ENCODE data around the gene CDK15.

Gene CDK15

GRCh38 chr2:201915446-201915845, 109.1 kb downstream of the CDK15 start:
- DNase-seq: peak in 2 of 3 donors; percentile 12 to 34

GRCh38 chr2:201916565-201916964, 110.2 kb downstream of the CDK15 start:
- no peak for DNase-seq

- no peak for DNase-seq
These were observed 112.4 kb downstream of the CDK15 start for GRCh38 chr2:201918616-201919307.

- DNase-seq: no peak
These were observed 112.9 kb downstream of the CDK15 start for GRCh38 chr2:201919308-201919634.

- no peak for DNase-seq
These were observed 117.3 kb downstream of the CDK15 start for GRCh38 chr2:201923436-201924328.

GRCh38 chr2:201924453-201924852, 118.1 kb downstream of the CDK15 start:
- DNase-seq: no peak

GRCh38 chr2:201925056-201925455, 118.7 kb downstream of the CDK15 start:
- DNase-seq: no peak

GRCh38 chr2:201926067-201926466, 119.7 kb downstream of the CDK15 start:
- DNase-seq: no peak

- no peak for DNase-seq
These were observed 122.0 kb downstream of the CDK15 start for GRCh38 chr2:201928363-201928762.

GRCh38 chr2:201929281-201930026, 123.1 kb downstream of the CDK15 start:
- DNase-seq: peak in 1 of 3 donors; percentile 26

GRCh38 chr2:201930043-201930442, 123.7 kb downstream of the CDK15 start:
- no peak for DNase-seq

- DNase-seq: no peak
These were observed 124.5 kb downstream of the CDK15 start for GRCh38 chr2:201930831-201931230.

- no peak for DNase-seq
These were observed 125.1 kb downstream of the CDK15 start for GRCh38 chr2:201931475-201931874.

- DNase-seq: no peak
These were observed 125.6 kb downstream of the CDK15 start for GRCh38 chr2:201931951-201932350.

- DNase-seq: no peak
These were observed 126.2 kb downstream of the CDK15 start for GRCh38 chr2:201932511-201932910.

GRCh38 chr2:201933792-201934237, 127.5 kb downstream of the CDK15 start:
- no peak for DNase-seq

- DNase-seq: no peak
These were observed 130.5 kb downstream of the CDK15 start for GRCh38 chr2:201936817-201937216.

GRCh38 chr2:201937343-201937742, 131.0 kb downstream of the CDK15 start:
- DNase-seq: no peak

- DNase-seq: no peak
These were observed 131.9 kb downstream of the CDK15 start for GRCh38 chr2:201938156-201938775.

- no peak for DNase-seq
These were observed 132.4 kb downstream of the CDK15 start for GRCh38 chr2:201938781-201939180.

GRCh38 chr2:201939453-201939941, 133.2 kb downstream of the CDK15 start:
- DNase-seq: no peak

GRCh38 chr2:201942531-201942930, 136.2 kb downstream of the CDK15 start:
- no peak for DNase-seq
